HCT116 (cell line): ENCODE results near the gene KLHDC3. TPM values are rescaled to one million over a fixed set of nuclear protein-coding genes. Genes with fewer than 3 reads are reported as not detected.

ENCODE experiments used
- ATAC-seq: fragments of 200-7000 bp; cut with Tn5 transposase; 2 replicates; pipeline ENCODE4 v1.9.1; 2020; ENCODE audit warnings: mild to moderate bottlenecking, moderate library complexity
- BruUV-seq: library from RNA; stranded (reverse); fragments of 400-500 nt; replicated peaks from 2 replicates; lab custom pipeline; 2021; lab: Mats Ljungman, UMichigan
- CTCF ChIA-PET: fragments of 300-600 bp; sonication (Branson Sonifier 250); formaldehyde crosslinking; loops from one replicate; lab custom pipeline; 2021; ENCODE audit warnings: antibody characterized with exemption; lab: Charles Lee
- POLR2A ChIA-PET: fragments of 300-600, 350-600 bp; sonication (Branson Sonifier 250); formaldehyde crosslinking; loops from one replicate; lab custom pipeline; 2021; ENCODE audit warnings: antibody characterized with exemption; lab: Charles Lee
- RAD21 ChIA-PET, 2 experiments: fragments of 300-600 bp; sonication (Branson Sonifier 250); formaldehyde crosslinking; loops; one replicate each; lab custom pipeline; 2023; ENCODE audit warnings: low total read pairs in 2 of 2; ENCODE audit not compliant: uncharacterized antibody in 2 of 2, unreplicated experiment in 2 of 2, low non-redundant PET in 1 of 2; lab: Charles Lee
- DNase-seq: peaks from one replicate; pipeline ENCODE4 v3.0.0-alpha.2; 2010; ENCODE audit warnings: low read depth, low spot score
- H2AFZ ChIP-seq: fragments of 200-600 bp; shearing (Covaris generic), sonication (generic); 2 replicates; pipeline ENCODE4 v1.6.1; 2017; ENCODE audit warnings: low read depth, mixed run types, mixed read lengths, antibody characterized with exemption, low read length; ENCODE audit not compliant: poor library complexity, severe bottlenecking
- H3K27ac ChIP-seq: 2 replicates; pipeline ENCODE4 v1.5.1; 2012; ENCODE audit warnings: low read depth, low read length
- H3K27me3 ChIP-seq: fragments of 200-600 bp; sonication (generic); 2 replicates; pipeline ENCODE4 v1.6.1; 2016; ENCODE audit warnings: mixed run types, low read length, mixed read lengths; ENCODE audit not compliant: insufficient read depth
- H3K36me3 ChIP-seq, 2 experiments: fragments of 200-500 bp in 1 of 2; fragments of 200-600 bp in 1 of 2; sonication (Bioruptor generic) in 1 of 2; sonication (generic) in 1 of 2; 2 replicates each; pipeline versions ENCODE4 v1.5.1 to v1.6.1; 2014 to 2016; ENCODE audit warnings: low read length in 2 of 2, inconsistent platforms in 1 of 2, mixed read lengths in 1 of 2, mixed run types in 1 of 2; ENCODE audit not compliant: insufficient read depth in 2 of 2, control insufficient read depth in 1 of 2
- H3K4me1 ChIP-seq, 2 experiments: fragments of 200-600 bp in 1 of 2; sonication (generic) in 1 of 2; 2 replicates each; pipeline versions ENCODE4 v1.5.1 to v1.6.1; 2012 to 2017; ENCODE audit warnings: low read length in 2 of 2, inconsistent platforms in 1 of 2, mild to moderate bottlenecking in 1 of 2, mixed read lengths in 1 of 2, mixed run types in 1 of 2, moderate library complexity in 1 of 2; ENCODE audit not compliant: insufficient read depth in 2 of 2, control insufficient read depth in 1 of 2
- H3K4me2 ChIP-seq: fragments of 200-600 bp; sonication (generic); 2 replicates; pipeline ENCODE4 v1.6.1; 2017; ENCODE audit warnings: mixed run types, low read length, mixed read lengths
- H3K4me3 ChIP-seq, 2 experiments: fragments of 200-600 bp in 1 of 2; sonication (generic) in 1 of 2; replicated peaks in 1 of 2; 2 replicates each; pipeline ENCODE4 v1.5.1; 2011 to 2016; ENCODE audit warnings: low read length in 2 of 2, control low read depth in 1 of 2, low read depth in 1 of 2, mild to moderate bottlenecking in 1 of 2, mixed read lengths in 1 of 2, mixed run types in 1 of 2
- H3K79me2 ChIP-seq: fragments of 200-600 bp; sonication (generic); 2 replicates; pipeline ENCODE4 v1.6.1; 2017; ENCODE audit warnings: mild to moderate bottlenecking, mixed run types, low read length, moderate library complexity, mixed read lengths; ENCODE audit not compliant: insufficient read depth
- H3K9ac ChIP-seq: fragments of 200-600 bp; sonication (generic); 2 replicates; pipeline ENCODE4 v1.6.1; 2016; ENCODE audit warnings: low read length, mixed read lengths
- H3K9me2 ChIP-seq: fragments of 200-600 bp; sonication (generic), shearing (Covaris generic); 2 replicates; pipeline ENCODE4 v1.6.1; 2017; ENCODE audit warnings: mixed run types, mild to moderate bottlenecking, moderate library complexity; ENCODE audit not compliant: insufficient read depth
- H3K9me3 ChIP-seq, 2 experiments: fragments of 200-500 bp in 1 of 2; fragments of 200-600 bp in 1 of 2; sonication (Bioruptor generic) in 1 of 2; sonication (generic) in 1 of 2; 2 replicates each; pipeline ENCODE4 v1.6.1; 2014 to 2017; ENCODE audit warnings: low read length in 2 of 2, mixed read lengths in 2 of 2, inconsistent platforms in 1 of 2, low read depth in 1 of 2, mild to moderate bottlenecking in 1 of 2, mixed run types in 1 of 2, moderate library complexity in 1 of 2; ENCODE audit not compliant: control insufficient read depth in 1 of 2, insufficient read depth in 1 of 2
- H4K20me1 ChIP-seq: fragments of 200-600 bp; sonication (generic), shearing (Covaris generic); 2 replicates; pipeline ENCODE4 v1.6.1; 2017; ENCODE audit warnings: mixed run types, mild to moderate bottlenecking, moderate library complexity; ENCODE audit not compliant: insufficient read depth
- CEBPB ChIP-seq: IDR thresholded peaks from 2 replicates; pipeline ENCODE4 v1.6.1; 2012; ENCODE audit warnings: low read depth
- EGR1 ChIP-seq: IDR thresholded peaks from 2 replicates; pipeline ENCODE4 v1.6.1; 2012; ENCODE audit warnings: low read depth
- ELF1 ChIP-seq: IDR thresholded peaks from 2 replicates; pipeline ENCODE4 v1.6.1; 2012; ENCODE audit warnings: low read depth, borderline replicate concordance
- EZH2 ChIP-seq: fragments of 200-600 bp; sonication (generic); IDR thresholded peaks from 2 replicates; pipeline ENCODE4 v1.6.1; 2017; ENCODE audit warnings: antibody characterized with exemption, mixed run types
- EZH2phosphoT487 ChIP-seq: fragments of 200-600 bp; IDR thresholded peaks from 2 replicates; pipeline ENCODE4 v1.6.1; 2018; ENCODE audit warnings: antibody characterized with exemption, borderline replicate concordance
- FOSL1 ChIP-seq: IDR thresholded peaks from 2 replicates; pipeline ENCODE4 v1.6.1; 2012; ENCODE audit warnings: low read depth
- JUND ChIP-seq: IDR thresholded peaks from 2 replicates; pipeline ENCODE4 v1.6.1; 2012
- POLR2A ChIP-seq: IDR thresholded peaks from 2 replicates; pipeline ENCODE4 v1.7.0; 2011; ENCODE audit warnings: borderline replicate concordance; ENCODE audit not compliant: insufficient read depth, insufficient read length; ENCODE audit errors: extremely low read depth
- RAD21 ChIP-seq: IDR thresholded peaks from 2 replicates; pipeline ENCODE4 v1.6.1; 2012; ENCODE audit warnings: low read depth, mild to moderate bottlenecking
- SP1 ChIP-seq: IDR thresholded peaks from 2 replicates; pipeline ENCODE4 v1.6.1; 2012; ENCODE audit warnings: low read depth
- YY1 ChIP-seq: IDR thresholded peaks from 2 replicates; pipeline ENCODE4 v1.6.1; 2011; ENCODE audit warnings: low read length, low read depth, moderate library complexity, mild to moderate bottlenecking; ENCODE audit not compliant: insufficient replicate concordance; ENCODE audit errors: extremely low read depth
- ZFX ChIP-seq: fragments of 450-650 bp; IDR thresholded peaks from 2 replicates; pipeline ENCODE4 v1.6.1; 2017
- ZNF274 ChIP-seq: fragments of 200-500 bp; sonication (Bioruptor generic); IDR thresholded peaks from 2 replicates; pipeline ENCODE4 v1.6.1; 2014; ENCODE audit warnings: mild to moderate bottlenecking, low read depth, low read length, inconsistent platforms
- intact Hi-C: fragments of 100-400 bp; cut with micrococcal nuclease; formaldehyde crosslinking; loops from 2 replicates; pipeline ENCODE4 v1.10.0; 2022
- total RNA-seq: library from RNA; stranded (reverse); gene quantifications from one replicate; pipeline ENCODE4 v1.2.1, GENCODE V29; 2021; ENCODE audit not compliant: unreplicated experiment
- TF ChIP-seq, protein P1 (sequence below): IDR thresholded peaks from 2 replicates; pipeline ENCODE4 v1.6.1; 2012
- TF ChIP-seq, protein P2 (sequence below): IDR thresholded peaks from 2 replicates; pipeline ENCODE4 v1.6.1; 2011; ENCODE audit warnings: mild to moderate bottlenecking, low read length, moderate library complexity; ENCODE audit not compliant: insufficient replicate concordance; ENCODE audit errors: extremely low read depth
- TF ChIP-seq, protein P3 (sequence below): IDR thresholded peaks from 2 replicates; pipeline ENCODE4 v1.6.1; 2012
- TF ChIP-seq, protein P4 (sequence below): IDR thresholded peaks from 2 replicates; pipeline ENCODE4 v1.6.1; 2012; ENCODE audit warnings: low read depth

The KLHDC3 gene
- total RNA-seq, 1 experiment from 2014 or later = 67.2 TPM

- CTCF ChIA-PET = no interaction called here
- H3K9ac ChIP-seq = no peak overlapping the region
- no peak for ATAC-seq
- no peaks in the 10 kb centered on the region for H4K20me1 ChIP-seq
- TF ChIP-seq ZFX (no peak), POLR2A (no peak), YY1 (no peak), JUND (no peak)
- TF ChIP-seq, all 23 proteins: peak for 0
- no TSS peak for BruUV-seq
- Histone ChIP-seq H3K79me2 (no peaks in the 10 kb centered on the region), H3K27ac (no peak overlapping the region), H3K9me3 (no peaks in the 10 kb centered on the region), H3K4me3 (no peak overlapping the region), H2AFZ (no peak overlapping the region), H3K36me3 (peaks cover 0 to 3% of the 10 kb centered on the region in 2 experiments; a peak in 2 of 4 replicates), H3K9me2 (no peaks in the 10 kb centered on the region), H3K4me2 (no peak overlapping the region), H3K4me1 (peaks cover 11 to 21% of the 10 kb centered on the region in 2 experiments), H3K27me3 (no peaks in the 10 kb centered on the region)
- ChIA-PET RAD21 (no interaction called here), POLR2A (no interaction called here)
- intact Hi-C loops = no loop called here
- DNase-seq = no peak
Observed at GRCh38 chr6:42966571-42966970, 47.5 kb upstream of the KLHDC3 start.

GRCh38 chr6:42967228-42967627 is 46.8 kb upstream of the KLHDC3 start:
- POLR2A ChIA-PET = no interaction called here
- no peaks in the 10 kb centered on the region for H3K9me2 ChIP-seq
- no peaks in the 10 kb centered on the region for H4K20me1 ChIP-seq
- H3K79me2 ChIP-seq = no peaks in the 10 kb centered on the region
- no peak overlapping the region for H3K4me3 ChIP-seq
- H3K27me3 ChIP-seq = no peaks in the 10 kb centered on the region
- DNase-seq (no peak), ATAC-seq (no peak)
- no peak overlapping the region for H3K4me2 ChIP-seq
- intact Hi-C loops = no loop called here
- H3K9ac ChIP-seq = no peak overlapping the region
- no peak overlapping the region for H2AFZ ChIP-seq
- CTCF ChIA-PET = no interaction called here
- no TSS peak for BruUV-seq
- peaks cover 0 to 3% of the 10 kb centered on the region in 2 experiments; a peak in 2 of 4 replicates for H3K36me3 ChIP-seq
- peaks cover 15 to 27% of the 10 kb centered on the region in 2 experiments for H3K4me1 ChIP-seq
- RAD21 ChIA-PET = no interaction called here
- no peaks in the 10 kb centered on the region for H3K9me3 ChIP-seq
- H3K27ac ChIP-seq = no peak overlapping the region
- TF ChIP-seq, protein P1, sequence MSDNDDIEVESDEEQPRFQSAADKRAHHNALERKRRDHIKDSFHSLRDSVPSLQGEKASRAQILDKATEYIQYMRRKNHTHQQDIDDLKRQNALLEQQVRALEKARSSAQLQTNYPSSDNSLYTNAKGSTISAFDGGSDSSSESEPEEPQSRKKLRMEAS = no peak
- no peak for TF ChIP-seq FOSL1
- TF ChIP-seq SP1 = no peak
- no peak for TF ChIP-seq EZH2phosphoT487
- TF ChIP-seq, protein P2, sequence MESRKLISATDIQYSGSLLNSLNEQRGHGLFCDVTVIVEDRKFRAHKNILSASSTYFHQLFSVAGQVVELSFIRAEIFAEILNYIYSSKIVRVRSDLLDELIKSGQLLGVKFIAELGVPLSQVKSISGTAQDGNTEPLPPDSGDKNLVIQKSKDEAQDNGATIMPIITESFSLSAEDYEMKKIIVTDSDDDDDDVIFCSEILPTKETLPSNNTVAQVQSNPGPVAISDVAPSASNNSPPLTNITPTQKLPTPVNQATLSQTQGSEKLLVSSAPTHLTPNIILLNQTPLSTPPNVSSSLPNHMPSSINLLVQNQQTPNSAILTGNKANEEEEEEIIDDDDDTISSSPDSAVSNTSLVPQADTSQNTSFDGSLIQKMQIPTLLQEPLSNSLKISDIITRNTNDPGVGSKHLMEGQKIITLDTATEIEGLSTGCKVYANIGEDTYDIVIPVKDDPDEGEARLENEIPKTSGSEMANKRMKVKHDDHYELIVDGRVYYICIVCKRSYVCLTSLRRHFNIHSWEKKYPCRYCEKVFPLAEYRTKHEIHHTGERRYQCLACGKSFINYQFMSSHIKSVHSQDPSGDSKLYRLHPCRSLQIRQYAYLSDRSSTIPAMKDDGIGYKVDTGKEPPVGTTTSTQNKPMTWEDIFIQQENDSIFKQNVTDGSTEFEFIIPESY = no peak
- TF ChIP-seq EZH2 = no peak
- no peak for TF ChIP-seq CEBPB
- TF ChIP-seq, protein P3, sequence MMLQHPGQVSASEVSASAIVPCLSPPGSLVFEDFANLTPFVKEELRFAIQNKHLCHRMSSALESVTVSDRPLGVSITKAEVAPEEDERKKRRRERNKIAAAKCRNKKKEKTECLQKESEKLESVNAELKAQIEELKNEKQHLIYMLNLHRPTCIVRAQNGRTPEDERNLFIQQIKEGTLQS = no peak
- no peak for TF ChIP-seq ELF1
- TF ChIP-seq EGR1 = no peak
- TF ChIP-seq RAD21 = no peak
- no peak for TF ChIP-seq ZNF274
- TF ChIP-seq JUND = no peak
- TF ChIP-seq, protein P4, sequence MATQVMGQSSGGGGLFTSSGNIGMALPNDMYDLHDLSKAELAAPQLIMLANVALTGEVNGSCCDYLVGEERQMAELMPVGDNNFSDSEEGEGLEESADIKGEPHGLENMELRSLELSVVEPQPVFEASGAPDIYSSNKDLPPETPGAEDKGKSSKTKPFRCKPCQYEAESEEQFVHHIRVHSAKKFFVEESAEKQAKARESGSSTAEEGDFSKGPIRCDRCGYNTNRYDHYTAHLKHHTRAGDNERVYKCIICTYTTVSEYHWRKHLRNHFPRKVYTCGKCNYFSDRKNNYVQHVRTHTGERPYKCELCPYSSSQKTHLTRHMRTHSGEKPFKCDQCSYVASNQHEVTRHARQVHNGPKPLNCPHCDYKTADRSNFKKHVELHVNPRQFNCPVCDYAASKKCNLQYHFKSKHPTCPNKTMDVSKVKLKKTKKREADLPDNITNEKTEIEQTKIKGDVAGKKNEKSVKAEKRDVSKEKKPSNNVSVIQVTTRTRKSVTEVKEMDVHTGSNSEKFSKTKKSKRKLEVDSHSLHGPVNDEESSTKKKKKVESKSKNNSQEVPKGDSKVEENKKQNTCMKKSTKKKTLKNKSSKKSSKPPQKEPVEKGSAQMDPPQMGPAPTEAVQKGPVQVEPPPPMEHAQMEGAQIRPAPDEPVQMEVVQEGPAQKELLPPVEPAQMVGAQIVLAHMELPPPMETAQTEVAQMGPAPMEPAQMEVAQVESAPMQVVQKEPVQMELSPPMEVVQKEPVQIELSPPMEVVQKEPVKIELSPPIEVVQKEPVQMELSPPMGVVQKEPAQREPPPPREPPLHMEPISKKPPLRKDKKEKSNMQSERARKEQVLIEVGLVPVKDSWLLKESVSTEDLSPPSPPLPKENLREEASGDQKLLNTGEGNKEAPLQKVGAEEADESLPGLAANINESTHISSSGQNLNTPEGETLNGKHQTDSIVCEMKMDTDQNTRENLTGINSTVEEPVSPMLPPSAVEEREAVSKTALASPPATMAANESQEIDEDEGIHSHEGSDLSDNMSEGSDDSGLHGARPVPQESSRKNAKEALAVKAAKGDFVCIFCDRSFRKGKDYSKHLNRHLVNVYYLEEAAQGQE = no peak
